Progenitor cell of endocrine pancreas (in vitro differentiated cells): ENCODE data around the gene ATAD3B. TPM values are rescaled to one million over a fixed set of nuclear protein-coding genes. Genes with fewer than 3 reads are reported as not detected.

Experiments used
- total RNA-seq: library from RNA; stranded (reverse); gene quantifications from 2 replicates; pipeline ENCODE4 v1.2.1, GENCODE V29; 2021

Gene ATAD3B
- total RNA-seq, 1 donor from 2014 or later = 36.7 TPM

Other genes starting within 250 kb of the ATAD3B start
- 103 and 107 TPM in 2 replicates for gene SDF4, start 239.8 kb upstream of the ATAD3B start, total RNA-seq
- 31.7 and 31.9 TPM in 2 replicates for gene B3GALT6, start 239.5 kb upstream of the ATAD3B start, total RNA-seq
- 1.7 and 2.7 TPM in 2 replicates for gene C1QTNF12, start 225.0 kb upstream of the ATAD3B start, total RNA-seq
- gene UBE2J2, start 197.9 kb upstream of the ATAD3B start, total RNA-seq = 67.0 and 73.6 TPM in 2 replicates
- gene SCNN1D, start 191.3 kb upstream of the ATAD3B start, total RNA-seq = 7.4 and 11.3 TPM in 2 replicates
- 111 and 124 TPM in 2 replicates for gene ACAP3, start 163.8 kb upstream of the ATAD3B start, total RNA-seq
- 13.8 and 17.9 TPM in 2 replicates for gene PUSL1, start 163.2 kb upstream of the ATAD3B start, total RNA-seq
- gene INTS11, start 147.1 kb upstream of the ATAD3B start, total RNA-seq = 163 and 177 TPM in 2 replicates
- 16.8 and 17.5 TPM in 2 replicates for gene CPTP, start 147.0 kb upstream of the ATAD3B start, total RNA-seq
- gene TAS1R3, start 140.5 kb upstream of the ATAD3B start, total RNA-seq = 1.1 and 1.2 TPM in 2 replicates
- 60.1 and 63.1 TPM in 2 replicates for gene DVL1, start 122.3 kb upstream of the ATAD3B start, total RNA-seq
- gene MXRA8, start 113.2 kb upstream of the ATAD3B start, total RNA-seq = 24.3 and 25.0 TPM in 2 replicates
- gene AURKAIP1, start 96.6 kb upstream of the ATAD3B start, total RNA-seq = 107 TPM in 2 replicates
- 381 and 386 TPM in 2 replicates for gene CCNL2, start 72.4 kb upstream of the ATAD3B start, total RNA-seq
- gene MRPL20, start 64.5 kb upstream of the ATAD3B start, total RNA-seq = 104 and 109 TPM in 2 replicates
- 15.1 and 18.1 TPM in 2 replicates for gene ANKRD65, start 50.5 kb upstream of the ATAD3B start, total RNA-seq
- gene VWA1, start 36.1 kb upstream of the ATAD3B start, total RNA-seq = 29.7 and 36.8 TPM in 2 replicates
- 1.6 and 1.9 TPM in 2 replicates for gene ATAD3C, start 22.1 kb upstream of the ATAD3B start, total RNA-seq
- 37.4 and 38.8 TPM in 2 replicates for gene ATAD3A, start 40.4 kb downstream of the ATAD3B start, total RNA-seq
- 5.1 and 6.6 TPM in 2 replicates for gene TMEM240, start 68.9 kb downstream of the ATAD3B start, total RNA-seq
- 114 and 118 TPM in 2 replicates for gene SSU72, start 103.1 kb downstream of the ATAD3B start, total RNA-seq
- 2.7 and 4.2 TPM in 2 replicates for gene FNDC10, start 128.4 kb downstream of the ATAD3B start, total RNA-seq
- gene MIB2, start 143.7 kb downstream of the ATAD3B start, total RNA-seq = 132 and 144 TPM in 2 replicates
- 4.4 and 5.3 TPM in 2 replicates for gene MMP23B, start 160.4 kb downstream of the ATAD3B start, total RNA-seq
- gene CDK11B, start 187.2 kb downstream of the ATAD3B start, total RNA-seq = 26.3 and 28.7 TPM in 2 replicates
- 118 and 123 TPM in 2 replicates for gene SLC35E2B, start 221.0 kb downstream of the ATAD3B start, total RNA-seq